PC-9 (cell line): Measurements from ENCODE around the gene PALD1. TPM values are rescaled to one million over a fixed set of nuclear protein-coding genes. Genes with fewer than 3 reads are reported as not detected.

Experiments used
- BruUV-seq: library from RNA; stranded (reverse); fragments of 400-500 nt; replicated peaks from 2 replicates; lab custom pipeline; 2021; lab: Mats Ljungman, UMichigan
- CTCF ChIA-PET: fragments of 300-600 bp; sonication (Branson Sonifier 250); formaldehyde crosslinking; loops from one replicate; lab custom pipeline; 2022; ENCODE audit warnings: antibody characterized with exemption; lab: Charles Lee
- POLR2A ChIA-PET: fragments of 300-600 bp; sonication (Branson Sonifier 250); formaldehyde crosslinking; loops from one replicate; lab custom pipeline; 2022; ENCODE audit warnings: antibody characterized with exemption; ENCODE audit not compliant: unreplicated experiment; lab: Charles Lee
- DNase-seq, 2 experiments: peaks; one replicate each; pipeline versions ENCODE4 v3.0.0 to v3.0.0-alpha.2; 2015 to 2022; ENCODE audit warnings: mixed read lengths in 1 of 2
- H2AFZ ChIP-seq: fragments of 200-600 bp; sonication (generic); 2 replicates; pipeline ENCODE4 v1.8.1; 2017; ENCODE audit warnings: antibody characterized with exemption
- H3F3A ChIP-seq: fragments of 200-600 bp; sonication (generic); 2 replicates; pipeline ENCODE4 v1.8.1; 2017; ENCODE audit warnings: antibody characterized with exemption, mild to moderate bottlenecking, low read depth; ENCODE audit not compliant: insufficient read depth
- H3K27ac ChIP-seq: fragments of 200-600 bp; sonication (generic); 2 replicates; pipeline ENCODE4 v1.6.1; 2016; ENCODE audit warnings: mixed run types
- H3K27me3 ChIP-seq: fragments of 200-600 bp; sonication (generic); 2 replicates; pipeline ENCODE4 v1.6.1; 2016; ENCODE audit warnings: low read depth, mixed run types; ENCODE audit not compliant: insufficient read depth
- H3K36me3 ChIP-seq: fragments of 200-600 bp; sonication (generic); 2 replicates; pipeline ENCODE4 v1.6.1; 2016; ENCODE audit warnings: low read depth, mixed run types
- H3K4me1 ChIP-seq: fragments of 200-600 bp; sonication (generic); replicated peaks from 2 replicates; pipeline ENCODE4 v1.6.1; 2016; ENCODE audit warnings: mixed run types; ENCODE audit not compliant: insufficient read depth
- H3K4me2 ChIP-seq: fragments of 200-600 bp; sonication (generic); 2 replicates; pipeline ENCODE4 v1.6.1; 2017; ENCODE audit warnings: mixed run types
- H3K4me3 ChIP-seq: fragments of 200-600 bp; sonication (generic); 2 replicates; pipeline ENCODE4 v1.6.1; 2016; ENCODE audit warnings: mixed run types
- H3K79me2 ChIP-seq: fragments of 200-600 bp; sonication (generic); 2 replicates; pipeline ENCODE4 v1.6.1; 2017; ENCODE audit warnings: low read depth, mixed run types
- H3K9me2 ChIP-seq: fragments of 200-600 bp; sonication (generic); 2 replicates; pipeline ENCODE4 v1.8.1; 2017; ENCODE audit warnings: mild to moderate bottlenecking; ENCODE audit not compliant: insufficient read depth
- H3K9me3 ChIP-seq: fragments of 200-600 bp; sonication (generic); 2 replicates; pipeline ENCODE4 v1.8.1; 2016; ENCODE audit warnings: low read depth; ENCODE audit not compliant: insufficient read depth
- H4K20me1 ChIP-seq: fragments of 200-600 bp; sonication (generic); 2 replicates; pipeline ENCODE4 v1.8.1; 2017; ENCODE audit not compliant: insufficient read depth
- CTCF ChIP-seq: fragments of 200-600 bp; sonication (generic); conservative IDR thresholded peaks from 2 replicates; pipeline ENCODE4 v1.6.1; 2017; ENCODE audit warnings: mixed run types, antibody characterized with exemption, mild to moderate bottlenecking, moderate library complexity
- EZH2 ChIP-seq: fragments of 200-600 bp; sonication (generic); IDR thresholded peaks from 2 replicates; pipeline ENCODE4 v1.8.0; 2017; ENCODE audit warnings: antibody characterized with exemption, low read depth
- intact Hi-C: fragments of 100-400 bp; cut with micrococcal nuclease; formaldehyde crosslinking; loops from one replicate; pipeline ENCODE4 v1.10.0; 2022; ENCODE audit not compliant: unreplicated experiment
- total RNA-seq: library from RNA; stranded (reverse); gene quantifications from 2 replicates; pipeline ENCODE4 v1.2.3, GENCODE V29; 2021

The PALD1 gene
- total RNA-seq, 1 experiment from 2014 or later = 5.2 TPM

GRCh38 chr10:70513848-70514309 is 35.3 kb downstream of the PALD1 start:
- intact Hi-C loops = no loop called here
- no peaks in the 10 kb centered on the region for H3K79me2 ChIP-seq
- POLR2A ChIA-PET = no interaction called here
- TF ChIP-seq CTCF (no peak), EZH2 (no peak)
- CTCF ChIA-PET = interaction anchor here (0.6 kb wide), 1 partner anchor 1464 kb away, joined by 3 read pairs; no protein-coding TSS in a partner anchor
- DNase-seq = no peak
- no TSS peak for BruUV-seq
- H3K4me1 ChIP-seq = peaks cover 8% of the 10 kb centered on the region
- H3K27me3 ChIP-seq = no peaks in the 10 kb centered on the region
- no peaks in the 10 kb centered on the region for H3K36me3 ChIP-seq
- H3K9me2 ChIP-seq = no peaks in the 10 kb centered on the region
- no peaks in the 10 kb centered on the region for H4K20me1 ChIP-seq
- H3K4me2 ChIP-seq = no peak overlapping the region
- H3F3A ChIP-seq = 0 out of 2 replicates have a peak, but pooled peaks cover 5% of the 10 kb centered on the region
- no peak overlapping the region for H3K27ac ChIP-seq
- no peaks in the 10 kb centered on the region for H3K9me3 ChIP-seq
- H2AFZ ChIP-seq = no peak overlapping the region
- no peak overlapping the region for H3K4me3 ChIP-seq

GRCh38 chr10:70514591-70514990 is 36.0 kb downstream of the PALD1 start:
- Histone ChIP-seq H3K4me3 (no peak overlapping the region), H3K36me3 (no peaks in the 10 kb centered on the region), H3K4me2 (no peak overlapping the region), H3K4me1 (peaks cover 10% of the 10 kb centered on the region), H3K9me2 (no peaks in the 10 kb centered on the region), H2AFZ (no peak overlapping the region), H3F3A (0 out of 2 replicates have a peak, but pooled peaks cover 5% of the 10 kb centered on the region), H4K20me1 (no peaks in the 10 kb centered on the region), H3K79me2 (no peaks in the 10 kb centered on the region), H3K27me3 (no peaks in the 10 kb centered on the region), H3K9me3 (no peaks in the 10 kb centered on the region), H3K27ac (no peak overlapping the region)
- no peak for DNase-seq
- POLR2A ChIA-PET = no interaction called here
- no TSS peak for BruUV-seq
- TF ChIP-seq CTCF (no peak), EZH2 (no peak)
- intact Hi-C loops = no loop called here
- CTCF ChIA-PET = no interaction called here

GRCh38 chr10:70515035-70515667 is 36.6 kb downstream of the PALD1 start:
- ChIA-PET POLR2A (no interaction called here), CTCF (no interaction called here)
- no peak for DNase-seq
- no peaks in the 10 kb centered on the region for H3K9me2 ChIP-seq
- no peaks in the 10 kb centered on the region for H3K79me2 ChIP-seq
- 0 out of 2 replicates have a peak, but pooled peaks cover 5% of the 10 kb centered on the region for H3F3A ChIP-seq
- no peak overlapping the region for H3K4me2 ChIP-seq
- H3K9me3 ChIP-seq = no peaks in the 10 kb centered on the region
- no peaks in the 10 kb centered on the region for H3K27me3 ChIP-seq
- no peak overlapping the region for H3K4me3 ChIP-seq
- TF ChIP-seq CTCF = no peak
- no peak for TF ChIP-seq EZH2
- H3K36me3 ChIP-seq = no peaks in the 10 kb centered on the region
- BruUV-seq = no TSS peak
- no peak overlapping the region for H2AFZ ChIP-seq
- H3K27ac ChIP-seq = no peak overlapping the region
- intact Hi-C loops = no loop called here
- peaks cover 10% of the 10 kb centered on the region for H3K4me1 ChIP-seq
- no peaks in the 10 kb centered on the region for H4K20me1 ChIP-seq
